Measurements from ENCODE around the gene HS6ST2. TPM values are rescaled to one million over a fixed set of nuclear protein-coding genes. Genes with fewer than 3 reads are reported as not detected.

The HS6ST2 gene
- total RNA-seq, 2 experiments from 2014 or later: not detected

- intact Hi-C loops (cut with micrococcal nuclease; ENCODE audit: unreplicated experiment): no loop called here
- DNase-seq (ENCODE audit: low spot score): no peak
- Histone ChIP-seq H4K20me1 (ENCODE audit: insufficient read depth, low read length) (no peaks in the 10 kb centered on the region), H2AFZ (ENCODE audit: low read length) (no peak overlapping the region), H3K4me1 (ENCODE audit: insufficient read depth, low read length, poor library complexity, severe bottlenecking) (no peaks in the 10 kb centered on the region), H3K27ac (ENCODE audit: low read depth, low read length, poor library complexity, severe bottlenecking) (no peak overlapping the region), H3K4me2 (ENCODE audit: low read length) (no peak overlapping the region), H3K36me3 (ENCODE audit: insufficient read depth, low read length) (no peaks in the 10 kb centered on the region), H3K9me2 (ENCODE audit: insufficient read depth, low read length) (no peaks in the 10 kb centered on the region), H3K4me3 (ENCODE audit: low read depth, low read length, poor library complexity, severe bottlenecking) (no peak overlapping the region), H3K79me2 (ENCODE audit: insufficient read depth, low read depth, low read length) (no peaks in the 10 kb centered on the region), H3K9me3 (ENCODE audit: low read length) (no peaks in the 10 kb centered on the region)
- TF ChIP-seq EZH2phosphoT487 (IDR thresholded peaks at IDR 0.05; ENCODE audit: borderline replicate concordance, low read depth, low read length) (no peak), CTCF (conservative IDR thresholded peaks at IDR 0.05; ENCODE audit: low read length) (no peak)
- ChIA-PET POLR2A (no interaction called here), CTCF (ENCODE audit: unreplicated experiment) (no interaction called here)
- BruUV-seq (replicated peaks): no TSS peak
Measured at GRCh38 chrX:132623942-132624341, 334.5 kb downstream of the HS6ST2 start.

- H3K9me3 ChIP-seq (ENCODE audit: low read length): no peaks in the 10 kb centered on the region
- H3K27ac ChIP-seq (ENCODE audit: low read depth, low read length, poor library complexity, severe bottlenecking): no peak overlapping the region
- no peak overlapping the region for H2AFZ ChIP-seq (ENCODE audit: low read length)
- H3K36me3 ChIP-seq (ENCODE audit: insufficient read depth, low read length): no peaks in the 10 kb centered on the region
- CTCF ChIA-PET (ENCODE audit: unreplicated experiment): no interaction called here
- no peaks in the 10 kb centered on the region for H3K79me2 ChIP-seq (ENCODE audit: insufficient read depth, low read depth, low read length)
- no peaks in the 10 kb centered on the region for H3K4me1 ChIP-seq (ENCODE audit: insufficient read depth, low read length, poor library complexity, severe bottlenecking)
- no peak overlapping the region for H3K4me3 ChIP-seq (ENCODE audit: low read depth, low read length, poor library complexity, severe bottlenecking)
- H3K4me2 ChIP-seq (ENCODE audit: low read length): no peak overlapping the region
- no peak for DNase-seq (ENCODE audit: low spot score)
- no peak for TF ChIP-seq CTCF (conservative IDR thresholded peaks at IDR 0.05; ENCODE audit: low read length)
- TF ChIP-seq EZH2phosphoT487 (IDR thresholded peaks at IDR 0.05; ENCODE audit: borderline replicate concordance, low read depth, low read length): no peak
- BruUV-seq (replicated peaks): no TSS peak
- intact Hi-C loops (cut with micrococcal nuclease; ENCODE audit: unreplicated experiment): no loop called here
- POLR2A ChIA-PET: no interaction called here
- no peaks in the 10 kb centered on the region for H3K9me2 ChIP-seq (ENCODE audit: insufficient read depth, low read length)
- H4K20me1 ChIP-seq (ENCODE audit: insufficient read depth, low read length): no peaks in the 10 kb centered on the region
Measured at GRCh38 chrX:132623300-132623699, 335.1 kb downstream of the HS6ST2 start.

GRCh38 chrX:132622130-132622529 is 336.3 kb downstream of the HS6ST2 start:
- POLR2A ChIA-PET: no interaction called here
- CTCF ChIA-PET (ENCODE audit: unreplicated experiment): no interaction called here
- Histone ChIP-seq H2AFZ (ENCODE audit: low read length) (no peak overlapping the region), H3K4me1 (ENCODE audit: insufficient read depth, low read length, poor library complexity, severe bottlenecking) (no peaks in the 10 kb centered on the region), H4K20me1 (ENCODE audit: insufficient read depth, low read length) (no peaks in the 10 kb centered on the region), H3K4me2 (ENCODE audit: low read length) (no peak overlapping the region), H3K36me3 (ENCODE audit: insufficient read depth, low read length) (no peaks in the 10 kb centered on the region), H3K4me3 (ENCODE audit: low read depth, low read length, poor library complexity, severe bottlenecking) (no peak overlapping the region), H3K9me2 (ENCODE audit: insufficient read depth, low read length) (no peaks in the 10 kb centered on the region), H3K79me2 (ENCODE audit: insufficient read depth, low read depth, low read length) (no peaks in the 10 kb centered on the region), H3K27ac (ENCODE audit: low read depth, low read length, poor library complexity, severe bottlenecking) (no peak overlapping the region), H3K9me3 (ENCODE audit: low read length) (no peaks in the 10 kb centered on the region)
- TF ChIP-seq EZH2phosphoT487 (IDR thresholded peaks at IDR 0.05; ENCODE audit: borderline replicate concordance, low read depth, low read length) (no peak), CTCF (conservative IDR thresholded peaks at IDR 0.05; ENCODE audit: low read length) (no peak)
- intact Hi-C loops (cut with micrococcal nuclease; ENCODE audit: unreplicated experiment): no loop called here
- BruUV-seq (replicated peaks): no TSS peak
- no peak for DNase-seq (ENCODE audit: low spot score)
